ENCODE data around the gene RUFY3.

DNA sequence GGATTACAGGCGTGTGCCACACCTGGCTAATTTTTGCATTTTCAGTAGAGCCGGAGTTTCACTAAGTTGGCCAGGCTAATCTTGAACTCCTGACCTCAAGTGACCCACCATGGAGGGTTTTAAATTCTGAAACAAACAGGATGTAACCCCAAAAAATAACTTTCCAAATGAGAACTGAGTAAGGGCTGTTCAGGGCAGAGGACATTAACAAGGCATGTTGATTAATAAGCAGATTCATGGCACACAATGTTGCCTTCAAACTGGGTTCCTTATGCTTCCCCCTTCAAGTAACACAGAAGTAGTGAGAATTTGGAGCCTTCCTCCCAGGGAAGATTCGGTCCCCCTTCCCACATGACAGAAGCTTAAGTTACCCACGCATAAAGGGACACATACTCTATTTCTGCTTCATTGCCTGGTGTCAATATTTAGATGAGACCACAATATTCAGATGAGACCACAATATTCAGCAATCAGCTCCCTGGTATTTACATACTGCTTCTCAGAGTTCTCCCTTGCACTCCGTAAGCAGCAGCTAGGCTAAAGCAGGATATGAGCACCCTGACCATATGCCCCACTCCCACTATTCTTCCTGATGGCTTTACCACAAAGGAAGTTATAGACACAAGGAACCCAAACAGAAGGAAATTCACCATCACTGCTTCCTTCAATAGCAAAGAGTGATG is 96.5 kb downstream of the RUFY3 start:
- TF ChIP-seq, protein P1, sequence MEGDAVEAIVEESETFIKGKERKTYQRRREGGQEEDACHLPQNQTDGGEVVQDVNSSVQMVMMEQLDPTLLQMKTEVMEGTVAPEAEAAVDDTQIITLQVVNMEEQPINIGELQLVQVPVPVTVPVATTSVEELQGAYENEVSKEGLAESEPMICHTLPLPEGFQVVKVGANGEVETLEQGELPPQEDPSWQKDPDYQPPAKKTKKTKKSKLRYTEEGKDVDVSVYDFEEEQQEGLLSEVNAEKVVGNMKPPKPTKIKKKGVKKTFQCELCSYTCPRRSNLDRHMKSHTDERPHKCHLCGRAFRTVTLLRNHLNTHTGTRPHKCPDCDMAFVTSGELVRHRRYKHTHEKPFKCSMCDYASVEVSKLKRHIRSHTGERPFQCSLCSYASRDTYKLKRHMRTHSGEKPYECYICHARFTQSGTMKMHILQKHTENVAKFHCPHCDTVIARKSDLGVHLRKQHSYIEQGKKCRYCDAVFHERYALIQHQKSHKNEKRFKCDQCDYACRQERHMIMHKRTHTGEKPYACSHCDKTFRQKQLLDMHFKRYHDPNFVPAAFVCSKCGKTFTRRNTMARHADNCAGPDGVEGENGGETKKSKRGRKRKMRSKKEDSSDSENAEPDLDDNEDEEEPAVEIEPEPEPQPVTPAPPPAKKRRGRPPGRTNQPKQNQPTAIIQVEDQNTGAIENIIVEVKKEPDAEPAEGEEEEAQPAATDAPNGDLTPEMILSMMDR (IDR thresholded peaks at IDR 0.05), result no peak
- TF ChIP-seq EZH2 (IDR thresholded peaks at IDR 0.05), result no peak
